OCI-M2 (cell line): Measurements from ENCODE around the gene NDUFV3.
"Not testable (repeated sequence)": the region's sequence is repeated elsewhere in the genome, so short reads cannot be mapped to it uniquely, and the experiment has no call there.

Source experiments
- DNase-seq: peaks from one replicate; lab custom pipeline; 2025; ENCODE audit not compliant: unreplicated experiment; lab: John Stamatoyannopoulos, UW

The NDUFV3 gene

GRCh38 chr21:42892931-42893755, at the start of gene NDUFV3:
NDUFV3 (plus strand) TSS chr21:42893309; CDS start chr21:42893334, 25 bp downstream.
- DNase-seq: peak; percentile 100

- no peak for DNase-seq
Observed at GRCh38 chr21:42844411-42845113, 48.5 kb upstream of the NDUFV3 start.

- no peak for DNase-seq
Observed at GRCh38 chr21:42845296-42845965, 47.7 kb upstream of the NDUFV3 start.

- no peak for DNase-seq
Observed at GRCh38 chr21:42846221-42846620, 46.9 kb upstream of the NDUFV3 start.

GRCh38 chr21:42847051-42847707, 45.9 kb upstream of the NDUFV3 start:
- no peak for DNase-seq

GRCh38 chr21:42847726-42848125, 45.4 kb upstream of the NDUFV3 start:
- no peak for DNase-seq

- not testable (repeated sequence) for DNase-seq
Observed at GRCh38 chr21:42848144-42848931, 44.8 kb upstream of the NDUFV3 start.

GRCh38 chr21:42848932-42849758, 44.0 kb upstream of the NDUFV3 start:
- DNase-seq: no peak

GRCh38 chr21:42849759-42850412, 43.2 kb upstream of the NDUFV3 start:
- no peak for DNase-seq

GRCh38 chr21:42850463-42850862, 42.6 kb upstream of the NDUFV3 start:
- no peak for DNase-seq

GRCh38 chr21:42850866-42851391, 42.2 kb upstream of the NDUFV3 start:
- no peak for DNase-seq

GRCh38 chr21:42851812-42852665, 41.1 kb upstream of the NDUFV3 start:
- no peak for DNase-seq

- no peak for DNase-seq
Observed at GRCh38 chr21:42852925-42853570, 40.1 kb upstream of the NDUFV3 start.

GRCh38 chr21:42853621-42854020, 39.5 kb upstream of the NDUFV3 start:
- DNase-seq: no peak

- DNase-seq: no peak
Observed at GRCh38 chr21:42854246-42855010, 38.7 kb upstream of the NDUFV3 start.

- DNase-seq: no peak
Observed at GRCh38 chr21:42855171-42855936, 37.8 kb upstream of the NDUFV3 start.
